GM15510 (cell line): Measurements from ENCODE around the gene SH2D4B.

ENCODE experiments used
- POLR2A ChIP-seq: IDR thresholded peaks from 3 replicates; pipeline ENCODE4 v1.6.1; 2011; ENCODE audit warnings: borderline replicate concordance; ENCODE audit not compliant: insufficient read length; ENCODE audit errors: extremely low read depth

The SH2D4B gene

DNA sequence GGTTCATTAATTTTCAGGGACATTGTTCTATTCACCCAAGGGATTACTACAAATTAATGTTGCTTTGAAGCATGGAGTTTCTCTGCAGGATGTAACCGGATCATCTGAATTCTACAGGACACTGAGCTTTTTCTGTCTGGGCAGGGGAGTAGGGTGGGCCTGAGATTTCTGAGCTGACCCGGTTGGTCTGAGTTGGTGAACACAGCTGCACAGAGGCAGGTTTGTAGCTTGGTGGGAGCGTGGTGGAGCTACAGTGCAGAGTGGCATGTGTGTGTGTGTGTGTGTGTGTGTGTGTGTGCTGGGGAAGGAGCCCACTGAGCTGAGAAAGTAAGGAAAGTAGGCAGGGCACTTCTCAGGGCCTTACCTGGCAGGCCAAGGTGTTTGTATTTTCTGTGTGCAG, 62.6 kb downstream of the SH2D4B start:
- TF ChIP-seq POLR2A, result no peak

DNA sequence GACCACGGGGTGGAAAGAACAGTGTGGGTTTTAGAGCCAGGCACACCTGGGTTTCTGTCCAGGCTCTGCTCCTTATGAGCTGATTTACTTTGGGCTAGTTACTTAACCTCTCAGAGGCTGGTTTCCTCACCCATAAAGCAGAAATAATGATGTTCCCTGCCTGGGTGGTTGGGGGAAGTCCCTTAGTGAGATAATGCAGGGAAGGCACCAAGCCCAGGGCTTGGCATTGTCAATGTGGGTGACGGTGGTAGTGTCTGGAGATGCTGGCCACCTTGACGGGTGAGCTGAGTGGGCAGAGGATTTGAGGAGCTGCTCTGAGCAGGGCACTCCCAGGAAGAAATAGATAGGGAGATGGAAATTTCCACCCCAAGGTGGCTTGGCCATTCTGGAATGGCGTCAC, 65.2 kb downstream of the SH2D4B start:
- TF ChIP-seq POLR2A, result no peak

DNA sequence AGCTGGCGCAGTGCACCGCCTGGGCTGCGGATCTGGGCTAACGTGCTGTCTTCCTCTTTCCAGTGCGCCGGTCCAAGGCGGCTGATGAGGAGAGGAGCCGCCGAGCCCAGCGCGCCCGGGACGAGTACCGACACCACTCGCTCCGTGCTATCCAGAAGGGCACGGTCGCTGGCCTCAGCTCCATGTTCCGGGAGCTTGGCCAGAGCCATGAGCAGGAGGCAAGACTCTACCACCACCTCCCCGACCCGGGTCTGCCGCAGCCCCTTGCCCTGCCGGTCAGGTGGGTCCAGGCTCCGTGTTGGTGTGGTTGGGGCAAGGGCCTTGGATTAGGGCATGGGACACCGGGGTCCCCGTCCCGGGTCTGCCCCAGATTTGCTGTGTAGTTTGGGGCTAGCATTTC, 65.8 kb downstream of the SH2D4B start:
- no peak for TF ChIP-seq POLR2A

DNA sequence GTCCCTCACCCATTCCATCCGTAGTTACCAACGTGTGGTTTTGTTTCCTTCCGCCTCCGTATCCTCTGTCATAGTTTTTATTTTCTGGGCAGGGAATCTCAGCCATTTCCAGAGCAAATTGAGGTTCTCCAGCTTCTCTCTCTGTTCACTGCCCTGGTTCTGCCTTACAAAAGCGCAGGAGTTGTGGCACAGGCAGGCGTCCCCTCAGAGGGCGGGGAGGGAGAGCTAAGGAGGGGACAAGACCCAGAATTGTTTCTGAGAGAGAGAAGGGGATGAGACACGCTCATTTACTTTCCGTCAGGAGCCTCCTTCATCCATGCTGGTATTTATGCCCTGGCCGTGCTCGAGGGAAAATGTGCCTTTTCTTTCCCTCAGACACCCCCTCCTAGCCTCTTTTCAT, 71.0 kb downstream of the SH2D4B start:
- no peak for TF ChIP-seq POLR2A

DNA sequence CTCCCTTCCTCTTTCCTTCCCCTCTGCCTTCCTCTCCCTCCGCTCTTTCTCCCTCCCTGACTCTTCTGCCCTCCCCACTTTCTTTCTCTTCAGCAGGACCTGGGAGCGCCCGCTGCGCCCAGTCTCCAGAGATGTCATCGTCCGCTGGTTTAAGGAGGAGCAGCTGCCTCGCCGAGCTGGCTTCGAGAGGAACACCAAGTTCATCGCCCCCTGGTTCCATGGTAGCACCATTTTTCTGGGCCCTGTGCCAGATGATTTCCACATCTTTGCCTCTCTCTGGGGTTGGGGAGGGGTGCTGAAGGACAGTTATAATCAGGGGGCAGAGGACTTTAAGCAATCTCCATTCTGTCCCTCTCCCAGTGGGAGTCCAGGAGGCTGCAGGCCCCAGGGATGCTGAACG, 71.6 kb downstream of the SH2D4B start:
- TF ChIP-seq POLR2A, result no peak

DNA sequence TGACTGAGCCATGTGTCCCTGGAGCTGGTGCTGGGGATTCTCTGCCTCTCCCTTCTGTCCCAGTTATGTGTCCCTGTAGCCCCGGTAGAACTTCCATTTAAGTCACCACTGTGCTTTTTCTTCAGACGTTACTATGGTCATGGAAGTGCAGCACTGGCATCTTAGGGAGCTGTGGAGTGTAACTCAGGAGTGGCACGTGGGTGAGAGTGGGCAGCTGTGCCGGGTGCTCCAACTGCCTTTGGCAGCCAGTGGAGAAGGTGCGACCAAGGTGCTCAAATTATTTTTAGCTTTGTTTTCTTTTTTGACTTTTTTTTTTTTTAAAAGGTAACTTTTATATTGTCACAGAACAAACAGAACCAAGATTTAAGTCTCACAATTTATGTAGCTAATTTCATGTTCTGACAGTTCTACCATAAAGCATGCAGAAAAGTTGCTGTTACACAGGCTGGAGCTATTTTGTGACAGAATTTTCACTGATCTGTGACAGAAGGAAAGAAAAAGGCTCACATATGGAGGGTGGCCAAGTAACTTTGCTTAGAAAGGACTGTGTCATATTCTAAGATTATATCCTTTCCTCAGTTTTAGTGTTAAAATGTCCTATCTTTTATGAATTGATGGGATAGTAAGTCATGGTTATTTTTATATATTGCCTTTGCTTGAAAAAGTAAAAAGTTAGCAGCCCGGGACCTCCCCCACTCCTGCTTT, 73.9 kb downstream of the SH2D4B start:
- TF ChIP-seq POLR2A, result no peak

DNA sequence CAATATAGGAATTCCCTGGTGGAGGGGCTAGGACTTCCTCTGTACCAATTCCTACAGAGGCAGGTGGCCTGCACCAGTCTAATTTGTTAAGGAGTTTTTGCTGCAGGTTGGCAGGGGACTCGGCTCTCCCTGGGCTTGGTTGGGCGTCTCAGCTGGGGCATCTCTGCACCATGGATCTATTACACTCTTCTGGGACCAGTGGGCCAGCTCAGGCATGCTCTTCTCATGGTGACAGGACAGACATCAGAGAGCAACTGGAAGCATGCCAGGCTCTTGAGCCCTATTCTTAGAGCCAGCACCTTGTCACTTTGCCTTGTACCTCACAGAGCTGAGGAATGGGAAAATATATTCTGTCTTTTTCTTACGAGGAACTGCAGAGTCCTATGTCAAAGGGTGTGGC, 74.6 kb downstream of the SH2D4B start:
- TF ChIP-seq POLR2A, result no peak

DNA sequence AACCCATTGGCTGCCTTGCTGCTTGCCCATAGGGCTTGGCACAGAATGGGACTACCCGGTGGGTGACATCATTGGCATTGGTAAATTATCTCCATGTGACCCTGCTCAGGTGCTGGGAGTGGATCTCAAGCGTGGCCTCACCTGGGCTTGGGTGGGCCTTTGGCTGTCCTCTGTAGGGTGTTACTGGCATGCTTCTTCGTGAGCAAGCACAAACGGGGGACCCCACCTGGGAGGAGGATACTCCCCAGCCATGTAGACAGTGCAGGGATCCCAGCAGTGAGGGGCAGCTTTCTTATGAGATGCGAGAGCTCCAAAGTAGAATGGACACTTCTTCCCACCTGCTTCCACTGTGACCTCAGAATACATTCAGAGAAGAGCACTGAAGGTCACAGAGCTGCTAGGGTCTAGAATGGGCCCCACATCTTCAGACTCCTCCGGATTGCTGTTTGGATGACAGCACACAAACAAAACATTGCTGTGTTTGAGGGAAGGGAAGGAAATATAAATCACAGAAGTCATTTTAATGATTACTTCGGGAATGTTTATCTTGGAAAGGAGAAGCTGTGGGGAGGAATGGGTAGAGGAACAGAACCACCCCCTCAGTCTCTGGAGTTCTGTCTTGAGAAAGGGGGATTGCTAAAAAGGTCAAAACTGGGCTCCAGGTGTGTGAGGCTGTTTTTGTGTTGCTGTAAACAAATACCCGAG, 75.9 kb downstream of the SH2D4B start:
- TF ChIP-seq POLR2A, result no peak

DNA sequence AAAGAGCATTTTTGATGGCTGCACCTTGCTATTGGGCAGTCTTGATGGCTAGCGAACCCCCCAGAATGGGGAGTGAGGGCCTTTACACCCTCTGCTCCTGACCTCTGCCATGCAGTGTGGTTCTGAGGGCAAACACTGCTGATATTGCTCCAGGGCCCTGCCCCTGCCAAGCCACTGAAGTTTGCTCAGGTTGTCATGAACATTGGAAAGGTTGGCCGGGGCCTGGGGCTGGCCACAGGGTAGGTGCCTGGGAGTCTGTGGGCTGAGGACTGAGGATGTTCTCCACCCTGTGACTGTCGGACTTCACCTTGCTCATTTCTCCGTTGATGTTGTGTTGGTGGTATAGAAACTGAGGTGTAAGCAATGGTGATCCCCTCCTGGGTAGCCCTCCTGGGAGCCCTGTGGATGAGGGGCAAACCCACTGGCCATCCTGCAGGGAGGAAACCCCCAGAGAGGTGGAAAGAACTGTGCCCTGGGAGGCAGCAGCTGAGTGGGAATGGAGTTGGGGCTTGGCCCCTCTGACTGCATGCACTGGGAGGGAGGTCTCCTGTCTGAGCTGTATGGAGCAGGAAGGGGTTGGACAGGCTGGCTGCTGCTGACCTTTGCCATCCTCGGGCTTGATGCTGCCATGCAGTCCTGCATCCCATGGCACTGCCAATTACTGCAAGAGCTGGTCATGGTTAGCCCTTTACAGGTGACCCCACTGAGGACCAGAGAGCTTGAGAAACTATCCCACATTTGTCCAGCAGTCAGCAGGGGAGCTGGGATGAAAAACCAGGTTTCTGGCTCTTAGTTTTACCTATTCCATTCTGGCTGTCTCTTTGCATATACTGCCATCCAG, 77.1 kb downstream of the SH2D4B start:
- TF ChIP-seq POLR2A, result no peak

DNA sequence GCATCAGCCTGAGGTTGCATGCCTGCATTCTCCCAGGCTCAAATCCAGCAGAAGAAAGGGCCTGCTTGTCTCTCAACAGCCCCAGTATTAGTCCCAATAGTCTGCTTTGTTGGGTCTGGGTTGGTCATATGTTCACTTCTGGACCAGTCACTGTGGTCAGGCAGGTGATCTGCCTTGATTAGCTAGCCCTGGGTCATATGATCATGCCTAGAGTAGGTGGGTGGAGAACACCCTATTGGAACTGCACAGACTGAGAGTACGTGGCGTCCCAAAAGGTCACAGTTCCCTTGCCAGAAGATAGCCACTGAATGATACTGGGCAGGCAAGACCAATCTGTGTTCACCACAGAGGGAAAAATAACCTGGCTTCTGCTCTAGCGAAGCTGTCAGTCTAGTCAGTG, 80.1 kb downstream of the SH2D4B start:
- no peak for TF ChIP-seq POLR2A

DNA sequence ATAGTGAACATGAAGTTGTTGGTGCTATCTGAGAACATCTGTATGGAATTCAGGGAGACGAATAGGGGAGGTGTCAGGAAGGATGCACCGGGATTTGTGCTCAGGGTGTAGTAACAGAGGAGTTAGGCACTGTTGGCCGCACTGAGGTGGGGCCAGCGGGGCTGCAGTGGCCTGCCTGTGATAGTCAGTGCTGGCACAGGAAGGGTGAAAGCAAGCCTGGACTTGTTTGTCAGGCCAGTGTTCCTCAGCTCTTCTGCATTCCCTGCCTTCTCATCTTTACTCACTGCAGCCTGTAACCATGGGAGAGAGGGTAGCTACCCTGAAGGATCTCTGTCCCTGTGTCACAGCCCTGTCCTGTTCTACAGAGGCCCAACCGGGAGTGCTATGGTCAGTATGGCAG, 81.3 kb downstream of the SH2D4B start:
- no peak for TF ChIP-seq POLR2A

DNA sequence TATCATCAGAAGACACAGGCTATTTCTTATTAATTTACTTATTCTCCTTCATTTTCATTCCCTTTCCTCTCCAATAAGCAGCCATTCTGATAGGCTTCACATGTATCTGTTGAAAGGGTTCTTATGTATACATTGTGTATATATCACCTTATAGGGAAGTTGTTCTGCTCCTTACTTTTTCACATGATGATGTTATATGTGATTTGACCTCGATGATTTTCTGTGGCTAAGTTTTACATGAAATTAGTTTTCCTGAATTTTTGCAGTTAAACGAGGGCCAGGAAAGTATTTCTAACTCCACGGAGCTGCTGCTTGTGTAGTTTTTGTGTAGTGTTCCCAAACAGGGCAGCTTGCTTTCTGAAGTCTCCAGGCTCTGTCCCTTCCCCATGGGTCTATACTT, 84.5 kb downstream of the SH2D4B start:
- no peak for TF ChIP-seq POLR2A

DNA sequence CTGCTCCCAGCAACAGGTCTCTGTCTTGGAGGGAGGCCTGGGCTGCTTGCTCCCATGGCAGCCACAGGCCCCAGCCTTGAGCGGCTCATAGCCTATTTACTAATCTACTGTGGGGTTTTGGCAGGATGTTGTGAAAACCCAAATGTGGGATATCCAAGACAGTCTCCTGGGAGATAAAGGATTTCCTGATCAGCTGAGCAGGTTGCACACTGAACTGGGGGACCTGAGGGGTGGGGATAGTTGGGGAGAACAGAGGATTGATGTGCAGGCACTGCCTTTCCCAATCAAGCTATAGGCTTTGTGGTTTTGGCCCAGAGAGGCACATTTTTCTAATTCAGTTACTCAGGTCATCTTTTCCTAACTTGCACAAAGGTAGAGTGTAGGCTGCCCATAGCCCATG, 92.6 kb downstream of the SH2D4B start:
- TF ChIP-seq POLR2A, result no peak

DNA sequence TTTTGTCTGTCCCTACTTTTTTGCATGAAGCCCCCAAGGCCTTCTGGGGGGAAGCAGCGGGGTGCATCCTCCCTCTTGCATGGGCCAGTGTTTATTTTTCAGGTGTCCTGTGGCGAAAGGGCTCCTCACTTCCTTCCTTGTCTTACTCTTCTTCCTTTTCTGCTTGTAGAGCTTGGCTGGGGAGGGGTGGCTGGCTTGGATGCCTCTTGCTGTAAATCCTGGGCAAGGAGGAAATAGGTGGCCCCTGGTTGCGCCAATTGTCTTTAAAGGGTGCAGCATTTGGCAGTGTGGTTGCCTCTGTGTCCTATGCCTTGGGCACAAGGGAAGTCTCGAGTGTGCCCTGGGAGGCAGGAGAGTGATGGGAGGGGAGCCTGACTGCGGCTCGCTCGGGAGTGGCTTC, 95.0 kb downstream of the SH2D4B start:
- no peak for TF ChIP-seq POLR2A

DNA sequence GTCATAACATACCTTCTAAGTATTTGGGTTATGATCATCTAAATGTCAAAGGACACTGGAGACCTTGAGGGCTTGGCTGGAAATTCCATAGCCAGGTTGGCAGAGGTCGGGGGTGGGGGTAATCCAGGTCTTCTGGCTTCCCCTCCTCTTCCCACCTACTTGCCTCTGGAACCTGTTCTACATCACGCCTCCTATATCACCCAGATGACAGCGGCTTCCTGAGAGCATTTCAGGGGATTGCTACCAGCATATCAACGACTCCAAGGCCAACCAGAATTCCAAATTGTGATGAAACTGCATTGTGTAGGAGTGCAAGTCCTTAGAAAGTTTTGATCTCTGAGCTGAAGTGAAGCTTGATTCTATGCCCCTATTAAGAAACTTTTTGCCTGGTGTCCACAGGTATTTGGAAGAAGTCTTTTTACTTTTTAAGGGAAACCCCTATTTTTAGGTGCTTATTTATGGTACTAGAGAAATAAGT, 95.7 kb downstream of the SH2D4B start:
- TF ChIP-seq POLR2A, result no peak
